ENCODE measurements around the gene ANKMY2.

DNA sequence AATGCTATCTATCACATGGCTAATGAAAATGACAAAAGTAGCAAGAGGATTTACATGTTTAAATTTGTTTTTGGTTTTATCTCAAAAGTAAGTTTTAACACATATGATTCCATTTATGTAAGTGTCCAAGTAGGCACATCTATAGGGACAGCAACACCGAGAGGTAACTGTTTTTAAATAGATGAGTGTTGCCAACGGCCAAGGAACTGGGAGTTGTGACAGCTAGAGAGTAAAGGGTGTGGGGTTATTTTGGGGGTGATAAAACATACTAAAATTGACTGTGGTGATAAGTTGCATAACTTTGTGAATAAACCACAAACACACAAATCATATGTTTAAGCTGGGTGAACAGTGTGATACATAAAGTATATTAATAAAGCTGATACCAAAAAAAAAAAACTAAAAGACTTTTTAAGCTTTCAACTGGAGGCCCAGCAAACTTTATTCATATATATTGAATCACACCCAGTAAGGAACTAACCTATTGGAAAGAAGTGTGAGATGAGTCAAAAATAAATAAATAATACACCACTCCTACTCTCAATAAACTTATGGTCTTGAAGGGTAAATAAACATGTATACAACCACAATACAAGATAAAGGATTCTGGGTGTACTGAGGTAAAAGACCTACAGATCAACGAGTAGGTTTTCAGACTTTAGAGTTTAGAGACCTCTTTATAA is 85.9 kb downstream of the ANKMY2 start:
- TF ChIP-seq, protein P1, sequence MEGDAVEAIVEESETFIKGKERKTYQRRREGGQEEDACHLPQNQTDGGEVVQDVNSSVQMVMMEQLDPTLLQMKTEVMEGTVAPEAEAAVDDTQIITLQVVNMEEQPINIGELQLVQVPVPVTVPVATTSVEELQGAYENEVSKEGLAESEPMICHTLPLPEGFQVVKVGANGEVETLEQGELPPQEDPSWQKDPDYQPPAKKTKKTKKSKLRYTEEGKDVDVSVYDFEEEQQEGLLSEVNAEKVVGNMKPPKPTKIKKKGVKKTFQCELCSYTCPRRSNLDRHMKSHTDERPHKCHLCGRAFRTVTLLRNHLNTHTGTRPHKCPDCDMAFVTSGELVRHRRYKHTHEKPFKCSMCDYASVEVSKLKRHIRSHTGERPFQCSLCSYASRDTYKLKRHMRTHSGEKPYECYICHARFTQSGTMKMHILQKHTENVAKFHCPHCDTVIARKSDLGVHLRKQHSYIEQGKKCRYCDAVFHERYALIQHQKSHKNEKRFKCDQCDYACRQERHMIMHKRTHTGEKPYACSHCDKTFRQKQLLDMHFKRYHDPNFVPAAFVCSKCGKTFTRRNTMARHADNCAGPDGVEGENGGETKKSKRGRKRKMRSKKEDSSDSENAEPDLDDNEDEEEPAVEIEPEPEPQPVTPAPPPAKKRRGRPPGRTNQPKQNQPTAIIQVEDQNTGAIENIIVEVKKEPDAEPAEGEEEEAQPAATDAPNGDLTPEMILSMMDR (IDR thresholded peaks at IDR 0.05): no peak
- no peak for TF ChIP-seq POLR2A (IDR thresholded peaks at IDR 0.05)
